SK-N-SH treated with all-trans-retinoic acid at 6 μM for 48 hours (cell line): ENCODE data around the gene GINS3.

Experiments used
- ATAC-seq: fragments of 200-7000 bp; cut with Tn5 transposase; 3 replicates; pipeline ENCODE4 v1.9.1; 2020; ENCODE audit warnings: mild to moderate bottlenecking, moderate library complexity
- BACH2 ChIP-seq: fragments of 250-450 bp; sonication (Bioruptor Pico); IDR thresholded peaks from 2 replicates; pipeline ENCODE4 v1.9.0; 2021; ENCODE audit warnings: mild to moderate bottlenecking, borderline replicate concordance
- CSDC2 ChIP-seq: fragments of 250-450 bp; sonication (Bioruptor Pico); IDR thresholded peaks from 2 replicates; pipeline ENCODE4 v1.5.0; 2020; ENCODE audit warnings: mild to moderate bottlenecking, moderate library complexity
- ESRRG ChIP-seq: fragments of 250-450 bp; sonication (Bioruptor Pico); IDR thresholded peaks from 2 replicates; pipeline ENCODE4 v1.6.1; 2021; ENCODE audit warnings: mild to moderate bottlenecking
- GLIS3 ChIP-seq: fragments of 250-450 bp; sonication (Bioruptor Pico); IDR thresholded peaks from 2 replicates; pipeline ENCODE4 v1.5.0; 2020; ENCODE audit warnings: mild to moderate bottlenecking, moderate library complexity
- ISL1 ChIP-seq: fragments of 250-450 bp; sonication (Bioruptor Pico); IDR thresholded peaks from 2 replicates; pipeline ENCODE4 v2.1.2; 2022; ENCODE audit warnings: mild to moderate bottlenecking, moderate library complexity
- OSR1 ChIP-seq: fragments of 250-450 bp; sonication (Bioruptor Pico); IDR thresholded peaks from 2 replicates; pipeline ENCODE4 v1.8.0; 2022; ENCODE audit warnings: moderate library complexity, mild to moderate bottlenecking, inconsistent platforms
- PPARA ChIP-seq: fragments of 250-450 bp; sonication (Bioruptor Pico); IDR thresholded peaks from 2 replicates; pipeline ENCODE4 v1.5.0; 2020; ENCODE audit warnings: mild to moderate bottlenecking, borderline replicate concordance
- RARB ChIP-seq: fragments of 250-450 bp; sonication (Bioruptor Pico); IDR thresholded peaks from 2 replicates; pipeline ENCODE4 v1.8.0; 2021; ENCODE audit warnings: mild to moderate bottlenecking, moderate library complexity
- SNAI2 ChIP-seq: fragments of 250-450 bp; sonication (Bioruptor Pico); IDR thresholded peaks from 2 replicates; pipeline ENCODE4 v1.5.0; 2020; ENCODE audit warnings: mild to moderate bottlenecking, moderate library complexity
- TCF4 ChIP-seq: fragments of 250-450 bp; sonication (Bioruptor Pico); IDR thresholded peaks from 2 replicates; pipeline ENCODE4 v1.8.0; 2021; ENCODE audit warnings: mild to moderate bottlenecking, moderate library complexity, borderline replicate concordance
- TOX ChIP-seq: fragments of 250-450 bp; sonication (Bioruptor Pico); IDR thresholded peaks from 2 replicates; pipeline ENCODE4 v1.8.0; 2021; ENCODE audit warnings: mild to moderate bottlenecking, moderate library complexity, borderline replicate concordance
- ZC3H10 ChIP-seq: fragments of 250-450 bp; sonication (Bioruptor Pico); IDR thresholded peaks from 2 replicates; pipeline ENCODE4 v1.5.1; 2021; ENCODE audit warnings: mild to moderate bottlenecking, moderate library complexity
- ZFP3 ChIP-seq: fragments of 250-450 bp; sonication (Bioruptor Pico); IDR thresholded peaks from 2 replicates; pipeline ENCODE4 v1.5.0; 2020; ENCODE audit warnings: mild to moderate bottlenecking, moderate library complexity
- ZFP30 ChIP-seq: fragments of 450-650 bp; formaldehyde crosslinking; IDR thresholded peaks from 2 replicates; pipeline ENCODE4 v1.5.0; 2022; ENCODE audit warnings: mild to moderate bottlenecking, moderate library complexity
- ZNF565 ChIP-seq: fragments of 450-650 bp; formaldehyde crosslinking; conservative IDR thresholded peaks from 2 replicates; pipeline ENCODE4 v1.5.0; 2020; ENCODE audit warnings: low read depth, mild to moderate bottlenecking, moderate library complexity
- ZNF70 ChIP-seq: fragments of 450-650 bp; formaldehyde crosslinking; IDR thresholded peaks from 2 replicates; pipeline ENCODE4 v1.5.0; 2020; ENCODE audit warnings: mild to moderate bottlenecking, moderate library complexity
- ZNF8 ChIP-seq: fragments of 450-650 bp; formaldehyde crosslinking; IDR thresholded peaks from 2 replicates; pipeline ENCODE4 v1.5.0; 2020; ENCODE audit warnings: mild to moderate bottlenecking, moderate library complexity
- TF ChIP-seq, protein P1 (sequence below): fragments of 250-450 bp; sonication (Bioruptor Pico); IDR thresholded peaks from 2 replicates; pipeline ENCODE4 v1.5.0; 2020; ENCODE audit warnings: mild to moderate bottlenecking, moderate library complexity
- TF ChIP-seq, protein P2 (sequence below): fragments of 250-450 bp; sonication (Bioruptor Pico); IDR thresholded peaks from 2 replicates; pipeline ENCODE4 v1.8.0; 2021; ENCODE audit warnings: low read depth, mild to moderate bottlenecking, moderate library complexity, borderline replicate concordance
- TF ChIP-seq, protein P3 (sequence below): fragments of 250-450 bp; sonication (Bioruptor Pico); IDR thresholded peaks from 2 replicates; pipeline ENCODE4 v1.5.1; 2021; ENCODE audit warnings: mild to moderate bottlenecking, moderate library complexity
- TF ChIP-seq, protein P4 (sequence below): fragments of 250-450 bp; sonication (Bioruptor Pico); IDR thresholded peaks from 2 replicates; pipeline ENCODE4 v1.5.1; 2020; ENCODE audit warnings: low read depth, mild to moderate bottlenecking, moderate library complexity
- TF ChIP-seq, protein P5 (sequence below): fragments of 250-450 bp; sonication (Bioruptor Pico); IDR thresholded peaks from 2 replicates; pipeline ENCODE4 v1.8.0; 2020; ENCODE audit warnings: mild to moderate bottlenecking, moderate library complexity, borderline replicate concordance

Gene GINS3

DNA sequence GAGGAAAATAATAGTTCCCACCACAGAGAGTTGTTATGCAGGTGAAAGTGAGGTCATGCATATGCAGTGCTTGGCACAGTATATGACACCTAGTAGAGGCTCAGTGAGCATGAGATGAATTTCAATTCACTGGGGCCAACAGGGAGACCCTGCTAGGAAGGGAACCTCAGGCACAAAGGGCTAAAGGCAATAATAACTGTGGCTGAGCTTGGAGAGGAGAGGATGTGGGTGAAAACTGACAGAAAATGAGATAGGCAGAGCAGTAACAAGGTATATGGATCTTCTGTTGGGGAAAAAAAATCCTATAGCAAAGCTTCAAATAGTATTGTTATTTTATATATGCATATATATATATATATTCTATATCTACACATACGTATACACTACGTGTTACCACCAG lies 25.0 kb upstream of the GINS3 start (continued):
- TF ChIP-seq, protein P1, sequence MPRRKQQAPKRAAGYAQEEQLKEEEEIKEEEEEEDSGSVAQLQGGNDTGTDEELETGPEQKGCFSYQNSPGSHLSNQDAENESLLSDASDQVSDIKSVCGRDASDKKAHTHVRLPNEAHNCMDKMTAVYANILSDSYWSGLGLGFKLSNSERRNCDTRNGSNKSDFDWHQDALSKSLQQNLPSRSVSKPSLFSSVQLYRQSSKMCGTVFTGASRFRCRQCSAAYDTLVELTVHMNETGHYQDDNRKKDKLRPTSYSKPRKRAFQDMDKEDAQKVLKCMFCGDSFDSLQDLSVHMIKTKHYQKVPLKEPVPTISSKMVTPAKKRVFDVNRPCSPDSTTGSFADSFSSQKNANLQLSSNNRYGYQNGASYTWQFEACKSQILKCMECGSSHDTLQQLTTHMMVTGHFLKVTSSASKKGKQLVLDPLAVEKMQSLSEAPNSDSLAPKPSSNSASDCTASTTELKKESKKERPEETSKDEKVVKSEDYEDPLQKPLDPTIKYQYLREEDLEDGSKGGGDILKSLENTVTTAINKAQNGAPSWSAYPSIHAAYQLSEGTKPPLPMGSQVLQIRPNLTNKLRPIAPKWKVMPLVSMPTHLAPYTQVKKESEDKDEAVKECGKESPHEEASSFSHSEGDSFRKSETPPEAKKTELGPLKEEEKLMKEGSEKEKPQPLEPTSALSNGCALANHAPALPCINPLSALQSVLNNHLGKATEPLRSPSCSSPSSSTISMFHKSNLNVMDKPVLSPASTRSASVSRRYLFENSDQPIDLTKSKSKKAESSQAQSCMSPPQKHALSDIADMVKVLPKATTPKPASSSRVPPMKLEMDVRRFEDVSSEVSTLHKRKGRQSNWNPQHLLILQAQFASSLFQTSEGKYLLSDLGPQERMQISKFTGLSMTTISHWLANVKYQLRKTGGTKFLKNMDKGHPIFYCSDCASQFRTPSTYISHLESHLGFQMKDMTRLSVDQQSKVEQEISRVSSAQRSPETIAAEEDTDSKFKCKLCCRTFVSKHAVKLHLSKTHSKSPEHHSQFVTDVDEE (CRISPR knock-in tag) = no peak
- no peak for TF ChIP-seq ZFP30 (CRISPR knock-in tag)

DNA sequence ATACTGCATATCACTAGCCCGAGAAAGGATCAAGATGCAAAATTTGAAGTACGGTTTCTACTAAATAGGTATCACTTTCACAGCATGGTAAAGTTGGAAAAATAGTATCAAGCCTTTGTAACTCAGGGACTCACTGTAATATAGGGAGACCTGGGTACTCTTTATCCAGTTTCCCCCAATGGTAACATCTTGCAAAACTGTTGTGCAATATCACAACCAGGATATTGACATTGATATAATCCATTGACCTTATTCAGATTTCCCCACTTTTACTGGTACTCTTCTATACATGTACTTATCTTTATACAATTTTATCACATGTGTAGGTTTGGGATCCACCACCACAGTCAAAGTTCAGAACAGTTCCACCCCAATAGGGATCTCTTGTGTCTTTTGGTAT lies 20.4 kb upstream of the GINS3 start:
- no peak for ATAC-seq
- TF ChIP-seq ISL1 (no peak), TOX (CRISPR knock-in tag) (no peak), BACH2 (CRISPR knock-in tag) (no peak), TCF4 (CRISPR knock-in tag) (no peak), SNAI2 (no peak), PPARA (CRISPR knock-in tag) (no peak), GLIS3 (CRISPR knock-in tag) (no peak), RARB (CRISPR knock-in tag) (no peak), CSDC2 (no peak), ESRRG (CRISPR knock-in tag) (no peak), OSR1 (CRISPR knock-in tag) (no peak), ZNF565 (CRISPR knock-in tag) (no peak), ZNF8 (CRISPR knock-in tag) (no peak), ZC3H10 (CRISPR knock-in tag) (no peak)
- TF ChIP-seq, protein P2, sequence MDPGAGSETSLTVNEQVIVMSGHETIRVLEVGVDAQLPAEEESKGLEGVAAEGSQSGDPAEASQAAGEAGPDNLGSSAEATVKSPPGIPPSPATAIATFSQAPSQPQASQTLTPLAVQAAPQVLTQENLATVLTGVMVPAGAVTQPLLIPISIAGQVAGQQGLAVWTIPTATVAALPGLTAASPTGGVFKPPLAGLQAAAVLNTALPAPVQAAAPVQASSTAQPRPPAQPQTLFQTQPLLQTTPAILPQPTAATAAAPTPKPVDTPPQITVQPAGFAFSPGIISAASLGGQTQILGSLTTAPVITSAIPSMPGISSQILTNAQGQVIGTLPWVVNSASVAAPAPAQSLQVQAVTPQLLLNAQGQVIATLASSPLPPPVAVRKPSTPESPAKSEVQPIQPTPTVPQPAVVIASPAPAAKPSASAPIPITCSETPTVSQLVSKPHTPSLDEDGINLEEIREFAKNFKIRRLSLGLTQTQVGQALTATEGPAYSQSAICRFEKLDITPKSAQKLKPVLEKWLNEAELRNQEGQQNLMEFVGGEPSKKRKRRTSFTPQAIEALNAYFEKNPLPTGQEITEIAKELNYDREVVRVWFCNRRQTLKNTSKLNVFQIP (CRISPR knock-in tag) = no peak
- TF ChIP-seq, protein P3, sequence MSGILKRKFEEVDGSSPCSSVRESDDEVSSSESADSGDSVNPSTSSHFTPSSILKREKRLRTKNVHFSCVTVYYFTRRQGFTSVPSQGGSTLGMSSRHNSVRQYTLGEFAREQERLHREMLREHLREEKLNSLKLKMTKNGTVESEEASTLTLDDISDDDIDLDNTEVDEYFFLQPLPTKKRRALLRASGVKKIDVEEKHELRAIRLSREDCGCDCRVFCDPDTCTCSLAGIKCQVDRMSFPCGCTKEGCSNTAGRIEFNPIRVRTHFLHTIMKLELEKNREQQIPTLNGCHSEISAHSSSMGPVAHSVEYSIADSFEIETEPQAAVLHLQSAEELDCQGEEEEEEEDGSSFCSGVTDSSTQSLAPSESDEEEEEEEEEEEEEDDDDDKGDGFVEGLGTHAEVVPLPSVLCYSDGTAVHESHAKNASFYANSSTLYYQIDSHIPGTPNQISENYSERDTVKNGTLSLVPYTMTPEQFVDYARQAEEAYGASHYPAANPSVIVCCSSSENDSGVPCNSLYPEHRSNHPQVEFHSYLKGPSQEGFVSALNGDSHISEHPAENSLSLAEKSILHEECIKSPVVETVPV (CRISPR knock-in tag) = no peak
- TF ChIP-seq, protein P4, sequence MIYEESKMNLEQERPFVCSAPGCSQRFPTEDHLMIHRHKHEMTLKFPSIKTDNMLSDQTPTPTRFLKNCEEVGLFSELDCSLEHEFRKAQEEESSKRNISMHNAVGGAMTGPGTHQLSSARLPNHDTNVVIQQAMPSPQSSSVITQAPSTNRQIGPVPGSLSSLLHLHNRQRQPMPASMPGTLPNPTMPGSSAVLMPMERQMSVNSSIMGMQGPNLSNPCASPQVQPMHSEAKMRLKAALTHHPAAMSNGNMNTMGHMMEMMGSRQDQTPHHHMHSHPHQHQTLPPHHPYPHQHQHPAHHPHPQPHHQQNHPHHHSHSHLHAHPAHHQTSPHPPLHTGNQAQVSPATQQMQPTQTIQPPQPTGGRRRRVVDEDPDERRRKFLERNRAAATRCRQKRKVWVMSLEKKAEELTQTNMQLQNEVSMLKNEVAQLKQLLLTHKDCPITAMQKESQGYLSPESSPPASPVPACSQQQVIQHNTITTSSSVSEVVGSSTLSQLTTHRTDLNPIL (CRISPR knock-in tag) = no peak
- TF ChIP-seq, protein P5, sequence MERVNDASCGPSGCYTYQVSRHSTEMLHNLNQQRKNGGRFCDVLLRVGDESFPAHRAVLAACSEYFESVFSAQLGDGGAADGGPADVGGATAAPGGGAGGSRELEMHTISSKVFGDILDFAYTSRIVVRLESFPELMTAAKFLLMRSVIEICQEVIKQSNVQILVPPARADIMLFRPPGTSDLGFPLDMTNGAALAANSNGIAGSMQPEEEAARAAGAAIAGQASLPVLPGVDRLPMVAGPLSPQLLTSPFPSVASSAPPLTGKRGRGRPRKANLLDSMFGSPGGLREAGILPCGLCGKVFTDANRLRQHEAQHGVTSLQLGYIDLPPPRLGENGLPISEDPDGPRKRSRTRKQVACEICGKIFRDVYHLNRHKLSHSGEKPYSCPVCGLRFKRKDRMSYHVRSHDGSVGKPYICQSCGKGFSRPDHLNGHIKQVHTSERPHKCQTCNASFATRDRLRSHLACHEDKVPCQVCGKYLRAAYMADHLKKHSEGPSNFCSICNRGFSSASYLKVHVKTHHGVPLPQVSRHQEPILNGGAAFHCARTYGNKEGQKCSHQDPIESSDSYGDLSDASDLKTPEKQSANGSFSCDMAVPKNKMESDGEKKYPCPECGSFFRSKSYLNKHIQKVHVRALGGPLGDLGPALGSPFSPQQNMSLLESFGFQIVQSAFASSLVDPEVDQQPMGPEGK (CRISPR knock-in tag) = no peak

DNA sequence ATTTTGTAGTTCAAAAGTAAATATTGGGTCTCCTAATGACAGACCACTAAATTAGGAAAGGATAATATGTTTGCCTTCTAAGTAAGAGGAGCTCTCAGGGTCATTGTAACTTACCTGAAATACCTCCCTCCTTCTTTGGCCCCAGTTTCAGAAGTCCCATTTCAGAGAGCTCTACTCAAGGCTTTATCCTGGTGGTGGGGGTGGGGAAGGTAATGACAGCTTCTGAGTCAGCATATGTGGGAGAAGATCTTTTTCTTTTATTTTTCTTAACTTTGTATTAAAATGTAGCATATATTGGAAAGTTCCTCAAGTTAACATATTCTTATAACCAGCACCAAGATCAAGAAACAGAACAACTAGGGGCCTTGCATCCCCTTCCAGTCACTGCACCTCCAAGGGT lies 16.9 kb upstream of the GINS3 start:
- ATAC-seq = no peak
- TF ChIP-seq ESRRG (CRISPR knock-in tag) (no peak), ZFP3 (CRISPR knock-in tag) (no peak), ZNF8 (CRISPR knock-in tag) (no peak), ZNF565 (CRISPR knock-in tag) (no peak), OSR1 (CRISPR knock-in tag) (no peak), CSDC2 (no peak), RARB (CRISPR knock-in tag) (no peak), PPARA (CRISPR knock-in tag) (no peak), GLIS3 (CRISPR knock-in tag) (no peak), ZC3H10 (CRISPR knock-in tag) (no peak), ZNF70 (CRISPR knock-in tag) (no peak)
- TF ChIP-seq, protein P3 (CRISPR knock-in tag) = no peak
- TF ChIP-seq, protein P2 (CRISPR knock-in tag) = no peak
